Endometrial microvascular endothelial cells (primary cell): ENCODE measurements around the gene KRTAP12-4. TPM values are rescaled to one million over a fixed set of nuclear protein-coding genes. Genes with fewer than 3 reads are reported as not detected.
"Not testable (repeated sequence)": the region's sequence is repeated elsewhere in the genome, so short reads cannot be mapped to it uniquely, and the experiment has no call there.

ENCODE experiments used
- in situ Hi-C: cut with HindIII; loops from 2 replicates; pipeline ENCODE4 v1.10.0; 2017; ENCODE audit warnings: low sequenced_read_pairs, low pct_unique_long_range_greater_than_20kb; ENCODE audit errors: inconsistent ontology term
- total RNA-seq: library from RNA; depleted of rRNA; stranded (reverse); fragments of >200 nt; gene quantifications from one replicate; pipeline ENCODE4 v1.2.3, GENCODE V29; 2015; ENCODE audit errors: inconsistent ontology term

The KRTAP12-4 gene
- total RNA-seq, 1 donor from 2014 or later: not detected

- in situ Hi-C loops: no loop called here
Observed at GRCh38 chr21:44639331-44639655, 15.2 kb downstream of the KRTAP12-4 start.

- in situ Hi-C loops: not testable (repeated sequence)
Observed at GRCh38 chr21:44638506-44639330, 15.7 kb downstream of the KRTAP12-4 start.

- in situ Hi-C loops: not testable (repeated sequence)
Observed at GRCh38 chr21:44637851-44638348, 16.6 kb downstream of the KRTAP12-4 start.

- in situ Hi-C loops: no loop called here
Observed at GRCh38 chr21:44637018-44637850, 17.2 kb downstream of the KRTAP12-4 start, which contains the start of gene KRTAP10-10. TSS of gene KRTAP10-10 (plus strand) at chr21:44637356. CDS start at chr21:44637418, 62 bp downstream.

GRCh38 chr21:44636209-44637017 is 18.0 kb downstream of the KRTAP12-4 start:
- in situ Hi-C loops: no loop called here

- in situ Hi-C loops: no loop called here
Observed at GRCh38 chr21:44632067-44632466, 22.4 kb downstream of the KRTAP12-4 start.

- in situ Hi-C loops: no loop called here
Observed at GRCh38 chr21:44630440-44630839, 24.0 kb downstream of the KRTAP12-4 start.

GRCh38 chr21:44628707-44629391 is 25.6 kb downstream of the KRTAP12-4 start:
- in situ Hi-C loops: no loop called here

GRCh38 chr21:44627831-44628233 is 26.6 kb downstream of the KRTAP12-4 start:
- in situ Hi-C loops: not testable (repeated sequence)

GRCh38 chr21:44627181-44627822 is 27.2 kb downstream of the KRTAP12-4 start:
- in situ Hi-C loops: not testable (repeated sequence)

- in situ Hi-C loops: no loop called here
Observed at GRCh38 chr21:44626673-44627143, 27.8 kb downstream of the KRTAP12-4 start, which contains the start of gene KRTAP10-9. TSS of gene KRTAP10-9 (plus strand) at chr21:44627093. CDS start at chr21:44627172, 79 bp downstream.

GRCh38 chr21:44626262-44626661 is 28.2 kb downstream of the KRTAP12-4 start:
- in situ Hi-C loops: no loop called here

- in situ Hi-C loops: no loop called here
Observed at GRCh38 chr21:44625756-44626155, 28.7 kb downstream of the KRTAP12-4 start.

- in situ Hi-C loops: no loop called here
Observed at GRCh38 chr21:44623575-44623974, 30.9 kb downstream of the KRTAP12-4 start.

- in situ Hi-C loops: no loop called here
Observed at GRCh38 chr21:44619886-44620285, 34.6 kb downstream of the KRTAP12-4 start.

GRCh38 chr21:44618909-44619308 is 35.5 kb downstream of the KRTAP12-4 start:
- in situ Hi-C loops: no loop called here

GRCh38 chr21:44618504-44618903 is 36.0 kb downstream of the KRTAP12-4 start:
- in situ Hi-C loops: no loop called here

- in situ Hi-C loops: no loop called here
Observed at GRCh38 chr21:44617071-44617501, 37.4 kb downstream of the KRTAP12-4 start.
